Cerebellar cortex (tissue), 1 donor: ENCODE data around the gene PEAK1.

Source experiments
- DNase-seq: peaks from one replicate; pipeline ENCODE4 v3.0.0-alpha.2; 2015; ENCODE audit warnings: low spot score

PEAK1 gene

GRCh38 chr15:77419836-77420609, at the start of gene PEAK1:
Gene PEAK1 (minus strand): TSS chr15:77420104. CDS start chr15:77181926, 238,178 bp downstream.
- DNase-seq, result peak; percentile 99

- no peak for DNase-seq
Measured at GRCh38 chr15:77468896-77469295, 49.0 kb upstream of the PEAK1 start.

GRCh38 chr15:77466521-77466920, 46.6 kb upstream of the PEAK1 start:
- DNase-seq, result no peak

GRCh38 chr15:77464129-77464865, 44.4 kb upstream of the PEAK1 start:
- no peak for DNase-seq

- DNase-seq, result no peak
Measured at GRCh38 chr15:77461486-77461885, 41.6 kb upstream of the PEAK1 start.

- DNase-seq, result no peak
Measured at GRCh38 chr15:77459031-77459430, 39.1 kb upstream of the PEAK1 start.

GRCh38 chr15:77457905-77458265, 38.0 kb upstream of the PEAK1 start:
- no peak for DNase-seq

GRCh38 chr15:77457191-77457904, 37.4 kb upstream of the PEAK1 start:
- DNase-seq, result no peak

GRCh38 chr15:77456746-77457145, 36.8 kb upstream of the PEAK1 start:
- DNase-seq, result no peak

- DNase-seq, result no peak
Measured at GRCh38 chr15:77455696-77456321, 35.9 kb upstream of the PEAK1 start.

- DNase-seq, result no peak
Measured at GRCh38 chr15:77454951-77455350, 35.0 kb upstream of the PEAK1 start.

GRCh38 chr15:77454265-77454664, 34.4 kb upstream of the PEAK1 start:
- no peak for DNase-seq

- DNase-seq, result no peak
Measured at GRCh38 chr15:77446840-77447390, 27.0 kb upstream of the PEAK1 start.

GRCh38 chr15:77440378-77440999, 20.6 kb upstream of the PEAK1 start:
- no peak for DNase-seq

GRCh38 chr15:77437264-77437663, 17.4 kb upstream of the PEAK1 start:
- no peak for DNase-seq

GRCh38 chr15:77436822-77437221, 16.9 kb upstream of the PEAK1 start:
- DNase-seq, result no peak

GRCh38 chr15:77430652-77431051, 10.7 kb upstream of the PEAK1 start:
- DNase-seq, result no peak

GRCh38 chr15:77430213-77430612, 10.3 kb upstream of the PEAK1 start:
- no peak for DNase-seq

GRCh38 chr15:77426871-77427270, 7.0 kb upstream of the PEAK1 start:
- no peak for DNase-seq

GRCh38 chr15:77426377-77426776, 6.5 kb upstream of the PEAK1 start:
- DNase-seq, result no peak

- no peak for DNase-seq
Measured at GRCh38 chr15:77425104-77425503, 5.2 kb upstream of the PEAK1 start.

- no peak for DNase-seq
Measured at GRCh38 chr15:77421370-77421700, 1.4 kb upstream of the PEAK1 start.
